Fibroblast of peridontal ligament (primary cell): ENCODE data around the gene MARCHF6.
"Not testable (repeated sequence)": the region's sequence is repeated elsewhere in the genome, so short reads cannot be mapped to it uniquely, and the experiment has no call there.

Experiments used
- DNase-seq: peaks from one replicate; pipeline ENCODE4 v3.0.0-alpha.2; 2010; ENCODE audit errors: extremely low read depth

Gene MARCHF6

GRCh38 chr5:10351919-10352318 is 1.6 kb upstream of the MARCHF6 start:
- DNase-seq: no peak

- peak; percentile 82 for DNase-seq
Observed at GRCh38 chr5:10352430-10353240, 860 bp upstream of the MARCHF6 start.

- DNase-seq: peak; percentile 44
Observed at GRCh38 chr5:10354048-10354872, 765 bp downstream of the MARCHF6 start.

GRCh38 chr5:10355071-10355889 is 1.8 kb downstream of the MARCHF6 start:
- DNase-seq: peak; percentile 50

GRCh38 chr5:10358999-10359398 is 5.5 kb downstream of the MARCHF6 start:
- no peak for DNase-seq

- DNase-seq: no peak
Observed at GRCh38 chr5:10360686-10361085, 7.2 kb downstream of the MARCHF6 start.

DNA sequence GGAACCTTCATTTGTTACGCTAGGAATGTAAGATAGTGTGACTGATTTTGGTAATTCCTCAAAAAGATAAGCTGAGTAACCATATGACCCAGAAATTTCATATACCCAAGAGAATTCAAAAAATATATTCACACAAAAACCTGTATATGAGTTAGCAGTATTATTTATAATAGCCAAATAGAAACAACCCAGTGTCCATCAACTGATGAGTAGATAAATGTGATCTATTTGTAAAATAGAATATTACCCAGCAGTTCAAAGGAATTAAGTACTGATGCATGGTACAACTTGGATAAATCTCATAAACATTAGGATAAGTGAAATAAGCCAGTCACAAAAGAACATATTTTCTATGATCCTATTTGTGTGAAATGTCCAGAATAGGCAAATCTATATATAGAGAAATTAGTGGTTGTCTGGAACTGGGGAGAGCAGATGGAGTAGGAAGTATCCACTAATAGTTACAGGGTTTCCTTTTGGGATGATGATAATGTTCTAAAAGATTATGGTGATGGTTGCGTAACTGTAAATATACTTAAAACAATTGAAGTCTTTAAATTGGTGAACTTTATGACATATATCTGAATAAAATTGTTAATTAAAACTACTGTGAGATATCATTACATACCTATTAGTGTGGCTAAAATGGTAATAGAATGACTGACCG is 10.2 kb downstream of the MARCHF6 start:
- DNase-seq: no peak

DNA sequence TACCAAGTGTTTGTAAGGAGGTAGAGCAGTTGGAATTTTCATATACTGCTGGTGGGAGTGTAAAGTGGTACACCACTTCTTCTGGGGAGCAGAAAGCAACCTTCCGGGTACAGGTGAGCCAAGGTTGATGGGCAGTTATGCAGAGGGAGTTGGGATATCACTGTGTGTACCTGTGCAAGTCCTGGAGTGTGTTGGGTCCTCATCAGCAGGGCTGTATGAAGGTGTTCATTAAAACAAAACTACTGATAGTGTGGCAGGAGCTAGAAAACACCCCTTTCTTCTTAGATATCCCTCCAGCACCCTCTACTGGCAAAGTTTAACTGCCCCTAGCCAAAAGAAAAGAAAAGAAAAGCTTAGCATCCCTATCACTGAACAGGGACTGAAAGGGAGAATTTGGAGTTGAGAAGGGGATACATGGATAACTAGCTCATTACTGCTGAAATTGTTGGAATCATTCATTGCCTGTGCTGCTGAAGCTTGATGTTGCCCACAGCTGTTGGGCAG is 10.7 kb downstream of the MARCHF6 start:
- no peak for DNase-seq

GRCh38 chr5:10365782-10366181 is 12.3 kb downstream of the MARCHF6 start:
- DNase-seq: no peak

GRCh38 chr5:10366310-10367272 is 13.1 kb downstream of the MARCHF6 start:
- peak; percentile 63 for DNase-seq

- DNase-seq: no peak
Observed at GRCh38 chr5:10367579-10367978, 14.1 kb downstream of the MARCHF6 start.

DNA sequence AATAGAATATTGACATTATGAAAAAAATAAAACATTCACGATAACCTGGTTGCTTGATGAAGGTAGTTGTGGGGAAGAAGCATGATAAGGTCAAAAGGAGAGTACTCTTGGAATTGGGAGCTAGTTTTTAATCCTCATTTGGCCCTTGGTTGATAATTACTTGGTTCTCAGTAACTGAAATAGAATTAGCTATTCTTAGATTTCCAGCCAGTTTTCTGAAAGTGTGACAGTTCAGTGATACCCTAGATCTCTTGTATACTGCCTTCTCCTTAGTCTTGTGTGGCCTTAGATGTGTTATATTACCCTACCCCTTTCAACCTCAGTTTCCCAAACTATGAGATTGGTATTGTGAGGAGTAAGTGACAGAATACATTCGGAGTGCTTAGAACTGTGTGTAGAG is 17.4 kb downstream of the MARCHF6 start:
- no peak for DNase-seq

GRCh38 chr5:10371369-10371768 is 17.9 kb downstream of the MARCHF6 start:
- DNase-seq: not testable (repeated sequence)

- no peak for DNase-seq
Observed at GRCh38 chr5:10372726-10373709, 19.5 kb downstream of the MARCHF6 start.

DNA sequence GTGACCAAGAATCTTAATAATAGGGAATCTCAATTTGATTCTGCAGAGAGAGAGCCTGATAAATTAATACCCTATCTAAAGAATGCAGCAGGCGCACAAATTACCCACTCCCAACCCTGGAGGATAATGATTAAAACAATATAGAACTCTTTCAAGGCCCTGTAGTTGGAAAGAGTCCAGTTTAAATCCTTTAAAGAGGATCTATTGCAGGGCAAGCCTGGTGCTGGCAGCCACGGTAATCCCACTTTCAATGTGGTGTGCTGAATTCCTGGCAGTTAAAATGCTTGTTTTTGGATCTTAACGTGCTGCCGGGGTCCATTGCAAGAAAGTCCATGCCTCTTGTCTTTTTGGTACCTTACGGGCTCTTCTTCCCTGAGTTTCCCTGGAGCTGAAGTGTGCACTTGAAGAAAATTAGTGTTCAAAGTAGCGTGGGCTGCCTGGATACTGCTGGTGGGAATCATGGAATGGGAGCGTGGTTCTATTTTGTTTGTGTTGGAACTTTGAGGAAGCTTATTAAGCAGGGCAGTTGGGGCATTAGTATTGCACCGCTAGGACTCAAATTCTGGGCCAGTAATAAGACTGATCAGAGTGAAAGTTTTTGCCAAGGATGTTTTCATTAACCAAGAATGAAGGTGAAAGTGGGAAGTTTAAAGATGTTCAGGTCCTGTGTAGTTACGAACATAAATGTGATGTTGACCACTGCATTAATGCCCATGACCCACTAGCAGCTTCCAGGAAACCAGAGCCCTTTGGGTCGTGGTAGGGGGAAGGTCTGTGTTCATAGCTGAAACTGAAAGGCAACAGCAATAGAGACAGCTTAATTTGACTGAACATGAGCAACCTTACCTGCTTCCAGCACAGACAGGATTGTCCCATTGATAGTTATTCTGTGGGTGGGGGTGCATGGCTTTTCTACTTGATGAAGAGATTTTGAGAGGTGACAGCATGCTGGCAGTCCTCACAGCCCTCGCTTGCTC is 20.8 kb downstream of the MARCHF6 start:
- DNase-seq: no peak

- DNase-seq: not testable (repeated sequence)
Observed at GRCh38 chr5:10375146-10375545, 21.7 kb downstream of the MARCHF6 start.

DNA sequence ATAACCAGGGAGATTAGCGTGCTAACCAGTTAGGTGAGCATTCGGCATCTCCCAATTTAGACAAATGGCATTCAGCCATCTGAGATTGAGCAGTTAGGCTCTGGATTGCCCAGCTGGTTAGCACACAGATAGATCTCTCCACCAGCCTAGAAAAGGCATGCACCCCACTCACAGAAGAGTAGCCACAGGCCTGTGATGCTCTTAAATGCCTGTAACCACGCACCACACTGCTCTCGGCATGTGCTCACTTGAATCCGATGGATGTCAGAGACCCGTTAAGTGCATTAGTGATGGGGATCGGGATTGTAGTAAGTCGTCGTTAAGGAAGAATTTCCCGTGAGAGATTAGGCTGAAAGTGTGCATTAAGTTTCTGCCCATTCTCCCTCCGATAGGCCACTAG is 23.0 kb downstream of the MARCHF6 start:
- DNase-seq: no peak

DNA sequence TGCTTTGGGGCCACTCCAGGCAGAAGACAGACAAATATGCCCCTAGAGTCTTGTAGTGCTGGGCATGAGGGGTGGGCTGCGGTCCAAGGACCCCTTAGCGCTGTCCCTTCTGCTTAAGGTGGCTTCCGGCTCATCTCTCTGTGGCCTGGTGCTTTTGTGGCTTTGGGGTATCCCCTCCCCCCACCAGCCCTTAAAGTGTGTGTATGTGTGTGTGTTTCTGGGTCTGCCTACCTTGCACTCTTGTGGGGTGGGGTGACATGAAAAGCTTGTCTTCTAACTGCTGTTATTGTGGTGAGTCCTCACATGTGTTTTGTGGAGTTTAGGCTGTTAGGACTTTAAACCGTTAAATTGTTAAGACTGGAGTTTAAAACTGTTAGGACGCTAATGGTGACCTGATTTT is 23.6 kb downstream of the MARCHF6 start:
- no peak for DNase-seq
